22Rv1 (cell line): ENCODE data around the gene LFNG.

Source experiments
- H3K27ac ChIP-seq: fragments of 450-650 bp; 2 replicates; pipeline ENCODE4 v1.5.1; 2017
- ZFX ChIP-seq: fragments of 450-650 bp; IDR thresholded peaks from 2 replicates; pipeline ENCODE4 v1.6.1; 2017; ENCODE audit warnings: antibody characterized with exemption, borderline replicate concordance
- TF ChIP-seq, protein P1 (sequence below): fragments of 450-650 bp; IDR thresholded peaks from 2 replicates; pipeline ENCODE4 v1.5.1; 2017; ENCODE audit warnings: mild to moderate bottlenecking

Gene LFNG

DNA sequence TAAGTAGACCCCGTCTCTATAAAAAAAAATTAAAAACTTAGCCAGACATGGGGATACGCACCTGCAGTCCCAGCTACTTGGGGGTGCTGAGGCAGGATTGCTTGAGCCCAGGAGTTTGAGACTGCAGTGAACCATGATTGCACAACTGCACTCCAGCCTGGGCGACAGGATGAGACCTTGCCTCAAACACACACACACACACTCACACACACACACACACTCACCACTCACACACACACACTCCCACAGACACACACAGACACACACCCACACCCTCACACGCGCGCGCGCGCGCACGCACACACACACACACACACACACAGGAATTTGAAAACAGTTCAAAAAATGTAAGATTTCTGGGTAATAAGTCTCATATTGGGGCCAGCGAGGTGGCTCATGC, 34.7 kb upstream of the LFNG start:
- TF ChIP-seq, protein P1, sequence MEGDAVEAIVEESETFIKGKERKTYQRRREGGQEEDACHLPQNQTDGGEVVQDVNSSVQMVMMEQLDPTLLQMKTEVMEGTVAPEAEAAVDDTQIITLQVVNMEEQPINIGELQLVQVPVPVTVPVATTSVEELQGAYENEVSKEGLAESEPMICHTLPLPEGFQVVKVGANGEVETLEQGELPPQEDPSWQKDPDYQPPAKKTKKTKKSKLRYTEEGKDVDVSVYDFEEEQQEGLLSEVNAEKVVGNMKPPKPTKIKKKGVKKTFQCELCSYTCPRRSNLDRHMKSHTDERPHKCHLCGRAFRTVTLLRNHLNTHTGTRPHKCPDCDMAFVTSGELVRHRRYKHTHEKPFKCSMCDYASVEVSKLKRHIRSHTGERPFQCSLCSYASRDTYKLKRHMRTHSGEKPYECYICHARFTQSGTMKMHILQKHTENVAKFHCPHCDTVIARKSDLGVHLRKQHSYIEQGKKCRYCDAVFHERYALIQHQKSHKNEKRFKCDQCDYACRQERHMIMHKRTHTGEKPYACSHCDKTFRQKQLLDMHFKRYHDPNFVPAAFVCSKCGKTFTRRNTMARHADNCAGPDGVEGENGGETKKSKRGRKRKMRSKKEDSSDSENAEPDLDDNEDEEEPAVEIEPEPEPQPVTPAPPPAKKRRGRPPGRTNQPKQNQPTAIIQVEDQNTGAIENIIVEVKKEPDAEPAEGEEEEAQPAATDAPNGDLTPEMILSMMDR = no peak
- TF ChIP-seq ZFX = no peak
- H3K27ac ChIP-seq = no peak overlapping the region

DNA sequence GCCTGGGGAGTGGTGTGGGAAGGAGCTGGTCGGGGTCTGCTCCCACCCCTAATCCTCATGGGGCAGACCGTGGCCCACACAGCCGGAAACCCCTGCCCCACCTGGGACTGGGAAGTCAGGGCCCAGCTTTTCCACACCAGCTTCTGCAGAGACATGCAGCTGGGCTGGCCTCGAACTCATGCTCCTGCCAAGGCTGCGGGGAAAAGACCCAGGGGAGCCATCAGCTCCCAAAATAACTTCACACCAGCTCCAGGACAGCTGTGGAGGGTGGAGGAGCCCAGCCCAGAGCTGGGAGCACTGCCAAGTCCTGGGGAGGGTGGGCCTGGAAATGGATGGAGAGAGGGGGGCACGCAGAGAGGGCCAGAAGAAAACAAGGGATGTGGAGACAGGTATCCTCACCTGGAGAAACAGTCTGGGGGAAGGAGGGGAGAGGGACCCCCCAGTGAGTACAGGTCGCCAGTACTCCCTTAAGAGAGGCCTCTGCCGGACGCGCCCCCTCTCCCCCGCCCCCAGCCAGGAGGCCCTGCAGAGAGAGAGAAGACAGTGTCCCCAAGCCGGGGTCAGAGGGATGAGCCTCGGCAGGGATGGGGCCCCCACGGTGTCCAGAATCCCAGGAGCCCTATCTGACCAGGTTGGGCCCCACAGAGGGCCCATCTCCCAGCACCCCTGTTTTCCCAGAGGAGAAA, 31.8 kb upstream of the LFNG start:
- no peak for TF ChIP-seq ZFX
- TF ChIP-seq, protein P1 = no peak

DNA sequence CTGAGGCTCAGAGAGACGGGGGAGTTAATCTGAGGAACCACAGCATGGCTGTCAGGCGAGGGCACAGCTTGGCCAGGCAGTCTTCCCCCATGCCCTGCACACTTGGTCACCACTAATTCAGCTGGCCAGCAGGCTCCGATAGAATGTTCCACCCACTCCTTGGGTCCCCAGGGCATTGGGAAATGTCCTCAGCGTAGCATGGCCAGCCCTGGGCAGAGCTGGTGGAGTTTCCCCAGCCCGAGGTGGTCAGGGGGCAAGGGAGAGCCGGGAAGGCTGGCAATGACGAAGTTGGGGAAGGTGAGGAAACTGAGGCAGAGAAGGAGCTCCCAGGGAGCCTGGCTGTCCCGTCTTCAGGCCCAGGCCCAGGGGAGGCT, 31.3 kb upstream of the LFNG start:
- no peak for TF ChIP-seq ZFX
- TF ChIP-seq, protein P1 = no peak
- no peak overlapping the region for H3K27ac ChIP-seq

More for the DNA sequence above, 31.8 kb upstream of the LFNG start:
- no peak overlapping the region for H3K27ac ChIP-seq

DNA sequence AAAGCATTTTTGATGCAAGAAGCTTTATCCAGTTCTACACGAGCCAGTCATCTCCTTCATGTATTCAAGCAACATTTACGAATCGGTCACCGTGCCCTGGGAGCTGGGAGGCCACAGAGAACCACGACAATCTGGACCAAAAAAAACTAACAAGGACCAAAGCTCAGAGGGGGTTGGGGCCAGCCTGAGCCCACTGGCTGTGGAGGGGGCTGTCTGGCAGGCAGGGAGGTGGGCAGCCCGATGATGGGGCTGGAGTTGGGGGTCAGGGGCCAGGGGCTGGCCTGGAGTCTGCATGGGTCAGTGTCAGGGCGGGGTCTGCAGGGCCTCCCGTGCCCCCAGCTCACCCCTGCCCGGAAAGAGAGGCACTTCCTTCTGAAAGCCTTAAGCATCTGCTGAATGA, 30.9 kb upstream of the LFNG start:
- TF ChIP-seq, protein P1 = no peak
- TF ChIP-seq ZFX = no peak
- H3K27ac ChIP-seq = no peak overlapping the region

DNA sequence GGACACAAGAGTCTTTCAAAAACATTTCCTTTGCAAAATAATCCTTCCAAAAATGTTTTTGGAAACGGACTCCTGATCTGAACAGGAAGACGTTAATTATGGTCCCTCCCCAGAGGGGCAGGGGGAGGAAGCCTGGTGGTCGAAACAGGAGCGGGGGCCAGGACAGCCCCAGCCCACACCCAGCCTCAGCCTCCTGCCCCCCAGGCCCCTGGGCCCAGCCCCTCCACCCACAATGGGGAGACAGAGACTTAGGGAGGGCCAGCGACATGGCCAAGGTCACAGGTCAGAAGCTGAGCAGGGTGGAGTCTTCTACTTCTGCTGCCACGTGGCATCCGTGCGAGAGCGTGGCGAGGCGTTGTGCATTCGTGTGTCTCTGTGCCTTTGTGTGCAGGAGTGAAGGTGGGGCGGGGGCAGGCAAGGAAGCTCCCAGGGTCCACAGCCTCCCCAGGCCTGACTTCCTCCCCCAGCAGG, 29.4 kb upstream of the LFNG start:
- TF ChIP-seq, protein P1 = no peak
- no peak for TF ChIP-seq ZFX
- H3K27ac ChIP-seq = no peak overlapping the region

DNA sequence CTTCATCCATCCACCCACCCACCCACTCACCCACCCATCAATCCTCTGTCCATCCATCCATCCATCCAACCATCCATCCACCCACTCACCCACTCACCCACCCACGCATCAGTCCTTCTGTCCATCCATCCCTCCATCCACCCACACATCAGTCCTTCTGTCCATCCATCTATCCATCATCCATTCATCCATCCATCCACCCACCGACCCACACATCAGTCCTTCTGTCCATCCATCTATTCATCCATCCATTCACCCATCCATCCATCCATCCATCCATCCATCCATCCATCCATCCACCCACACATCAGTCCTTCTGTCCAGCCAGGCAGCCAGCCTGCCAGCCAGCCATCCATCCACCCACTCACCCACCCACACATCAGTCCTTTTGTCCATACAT, 27.5 kb upstream of the LFNG start:
- H3K27ac ChIP-seq = no peak overlapping the region
- TF ChIP-seq ZFX = no peak
- TF ChIP-seq, protein P1 = no peak
